MCF 10A (cell line): Measurements from ENCODE around the gene CYYR1. TPM values are rescaled to one million over a fixed set of nuclear protein-coding genes. Genes with fewer than 3 reads are reported as not detected.

Source experiments
- BruUV-seq: library from RNA; stranded (reverse); fragments of 400-500 nt; replicated peaks from 2 replicates; lab custom pipeline; 2021; lab: Mats Ljungman, UMichigan
- CTCF ChIA-PET: fragments of 300-600 bp; sonication (Branson Sonifier 250); formaldehyde crosslinking; extraction: SDS; loops from one replicate; lab custom pipeline; 2021; ENCODE audit warnings: antibody characterized with exemption, inconsistent platforms; lab: Yijun Ruan, JAX
- POLR2A ChIA-PET: fragments of 300-600, 350-650 bp; sonication (Branson Sonifier 250); formaldehyde crosslinking; extraction: SDS; loops from one replicate; lab custom pipeline; 2020; ENCODE audit warnings: antibody characterized with exemption, inconsistent platforms; lab: Yijun Ruan, JAX
- DNase-seq: peaks from one replicate; pipeline ENCODE4 v3.0.0-alpha.2; 2018; ENCODE audit not compliant: unreplicated experiment
- H3K27ac Mint-ChIP-seq: one replicate; pipeline ENCODE4 v1.8.0; 2022; ENCODE audit warnings: mild to moderate bottlenecking, low read depth, mixed read lengths; ENCODE audit not compliant: unreplicated experiment
- H3K27me3 Mint-ChIP-seq: one replicate; pipeline ENCODE4 v1.8.0; 2022; ENCODE audit warnings: mixed read lengths; ENCODE audit not compliant: insufficient read depth, unreplicated experiment
- H3K36me3 Mint-ChIP-seq: one replicate; pipeline ENCODE4 v1.8.0; 2022; ENCODE audit warnings: mild to moderate bottlenecking, moderate library complexity, mixed read lengths; ENCODE audit not compliant: insufficient read depth, unreplicated experiment
- H3K4me1 Mint-ChIP-seq: one replicate; pipeline ENCODE4 v1.8.0; 2022; ENCODE audit warnings: mixed read lengths; ENCODE audit not compliant: insufficient read depth, unreplicated experiment
- H3K4me3 Mint-ChIP-seq: one replicate; pipeline ENCODE4 v1.8.0; 2022; ENCODE audit warnings: mild to moderate bottlenecking, moderate library complexity, mixed read lengths; ENCODE audit not compliant: unreplicated experiment
- H3K9me3 Mint-ChIP-seq: one replicate; pipeline ENCODE4 v1.8.0; 2022; ENCODE audit warnings: mixed read lengths; ENCODE audit not compliant: unreplicated experiment
- CTCF ChIP-seq: fragments of 200-600 bp; IDR thresholded peaks from one replicate; pipeline ENCODE4 v1.8.0; 2022; ENCODE audit warnings: antibody characterized with exemption, mild to moderate bottlenecking; ENCODE audit not compliant: unreplicated experiment
- intact Hi-C: fragments of 100-400 bp; cut with micrococcal nuclease; formaldehyde crosslinking; loops from 2 replicates; pipeline ENCODE4 v1.14.1; 2022
- total RNA-seq: library from RNA; stranded (reverse); gene quantifications from 2 replicates; pipeline ENCODE4 v1.2.3, GENCODE V29; 2022

Gene CYYR1
- total RNA-seq, 1 experiment from 2014 or later, result not detected

GRCh38 chr21:26550326-26550725 lies 22.8 kb downstream of the CYYR1 start:
- no peak for TF ChIP-seq CTCF
- no peak overlapping the region for H3K27ac Mint-ChIP-seq
- POLR2A ChIA-PET, result no interaction called here
- DNase-seq, result no peak
- intact Hi-C loops, result no loop called here
- H3K36me3 Mint-ChIP-seq, result no peaks in the 10 kb centered on the region
- CTCF ChIA-PET, result no interaction called here
- no peaks in the 10 kb centered on the region for H3K27me3 Mint-ChIP-seq
- no TSS peak for BruUV-seq
- no peak overlapping the region for H3K4me3 Mint-ChIP-seq
- H3K9me3 Mint-ChIP-seq, result no peaks in the 10 kb centered on the region
- peaks cover 5% of the 10 kb centered on the region for H3K4me1 Mint-ChIP-seq

- Mint-ChIP-seq H3K27ac (no peak overlapping the region), H3K9me3 (no peaks in the 10 kb centered on the region), H3K4me3 (no peak overlapping the region), H3K4me1 (peaks cover 5% of the 10 kb centered on the region), H3K36me3 (no peaks in the 10 kb centered on the region), H3K27me3 (no peaks in the 10 kb centered on the region)
- POLR2A ChIA-PET, result no interaction called here
- no peak for DNase-seq
- TF ChIP-seq CTCF, result no peak
- CTCF ChIA-PET, result interaction anchor here (1.2 kb wide), 1 partner anchor 20 kb away, joined by 3 read pairs; no protein-coding TSS in a partner anchor
- BruUV-seq, result no TSS peak
- intact Hi-C loops, result no loop called here
Measured at GRCh38 chr21:26546446-26547097, 26.5 kb downstream of the CYYR1 start.

GRCh38 chr21:26544201-26544775 lies 28.8 kb downstream of the CYYR1 start:
- H3K4me1 Mint-ChIP-seq, result no peaks in the 10 kb centered on the region
- no peak for DNase-seq
- no peaks in the 10 kb centered on the region for H3K36me3 Mint-ChIP-seq
- no peaks in the 10 kb centered on the region for H3K9me3 Mint-ChIP-seq
- POLR2A ChIA-PET, result no interaction called here
- intact Hi-C loops, result no loop called here
- BruUV-seq, result no TSS peak
- no peak for TF ChIP-seq CTCF
- CTCF ChIA-PET, result no interaction called here
- no peaks in the 10 kb centered on the region for H3K27me3 Mint-ChIP-seq
- H3K27ac Mint-ChIP-seq, result no peak overlapping the region
- H3K4me3 Mint-ChIP-seq, result no peak overlapping the region

- H3K36me3 Mint-ChIP-seq, result no peaks in the 10 kb centered on the region
- no peaks in the 10 kb centered on the region for H3K27me3 Mint-ChIP-seq
- no TSS peak for BruUV-seq
- no peaks in the 10 kb centered on the region for H3K4me1 Mint-ChIP-seq
- no peaks in the 10 kb centered on the region for H3K9me3 Mint-ChIP-seq
- intact Hi-C loops, result no loop called here
- no peak overlapping the region for H3K27ac Mint-ChIP-seq
- POLR2A ChIA-PET, result no interaction called here
- no peak overlapping the region for H3K4me3 Mint-ChIP-seq
- DNase-seq, result no peak
- no peak for TF ChIP-seq CTCF
- CTCF ChIA-PET, result interaction anchor here (0.6 kb wide), 1 partner anchor 39 kb away, joined by 3 read pairs; no protein-coding TSS in a partner anchor
Measured at GRCh38 chr21:26540651-26541050, 32.4 kb downstream of the CYYR1 start.
